ENCODE measurements around the gene CNGA2.
"Not testable (repeated sequence)": the region's sequence is repeated elsewhere in the genome, so short reads cannot be mapped to it uniquely, and the experiment has no call there.

Gene CNGA2

DNA sequence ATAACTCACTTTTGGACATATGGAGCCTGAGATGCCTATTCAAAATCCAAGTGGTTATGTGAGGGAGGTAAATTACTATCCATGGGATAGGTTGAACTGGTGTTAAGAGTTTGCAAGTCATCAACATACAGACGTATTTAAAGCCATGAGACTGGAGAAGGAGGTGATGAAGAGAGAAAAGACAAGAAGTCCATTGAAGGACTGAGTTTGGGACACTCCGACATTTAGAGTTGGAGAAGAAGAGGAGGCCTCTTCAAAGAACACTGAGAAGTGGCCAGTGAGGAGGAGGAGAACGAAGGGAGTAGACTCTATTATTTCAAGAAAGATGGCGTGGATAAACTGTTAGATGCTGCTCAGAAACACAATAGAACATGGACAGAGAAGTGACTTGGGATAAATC is at the start of gene CNGA2:
Gene CNGA2 (plus strand): TSS at position 301 of the 400 bp plus-strand sequence. CDS start 3,738 bp downstream, outside the sequence.
- DNase-seq (ENCODE audit: low read depth in 2 of 3, low spot score in 1 of 3): no peak

DNA sequence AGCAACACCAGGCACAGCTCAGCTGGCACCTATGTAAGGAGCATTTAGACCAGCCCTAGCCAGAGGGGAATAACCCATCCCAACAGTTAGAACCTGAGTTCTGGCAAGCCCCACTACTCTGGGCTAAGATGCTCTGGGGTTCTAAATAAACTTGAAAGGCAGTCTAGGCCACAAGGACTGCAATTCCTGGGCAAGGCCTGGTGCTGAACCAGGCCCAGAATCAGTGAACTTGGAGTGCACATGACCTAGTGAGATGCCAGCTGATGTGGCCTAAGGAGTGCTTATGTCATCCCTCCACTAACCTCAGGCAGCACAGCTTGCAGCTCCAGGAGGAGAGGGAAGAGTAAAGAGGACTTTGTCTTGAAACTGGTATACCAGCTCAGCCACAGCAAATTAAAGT is 46.9 kb upstream of the CNGA2 start:
- DNase-seq (ENCODE audit: low read depth in 2 of 3, low spot score in 1 of 3): no peak

DNA sequence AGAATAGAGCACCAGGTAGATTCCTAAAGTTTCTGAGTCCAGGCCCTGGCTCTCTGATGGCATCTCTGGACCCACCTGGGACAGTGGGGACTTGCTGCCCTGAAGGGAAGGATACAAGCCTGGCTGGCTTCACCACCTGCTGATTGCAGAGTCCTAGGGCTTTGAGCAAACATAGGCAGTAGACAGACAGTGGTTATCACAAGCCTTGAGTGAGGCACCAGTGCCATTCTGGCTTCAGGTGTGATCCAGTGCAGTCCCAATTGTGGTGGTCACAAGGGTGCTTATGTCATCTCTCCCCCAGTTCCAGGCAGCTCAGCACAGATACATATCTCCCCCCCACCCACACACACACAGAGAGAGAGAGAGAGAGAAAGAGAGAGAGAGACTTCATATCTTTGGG is 45.9 kb upstream of the CNGA2 start:
- no peak for DNase-seq (ENCODE audit: low read depth in 2 of 3, low spot score in 1 of 3)

DNA sequence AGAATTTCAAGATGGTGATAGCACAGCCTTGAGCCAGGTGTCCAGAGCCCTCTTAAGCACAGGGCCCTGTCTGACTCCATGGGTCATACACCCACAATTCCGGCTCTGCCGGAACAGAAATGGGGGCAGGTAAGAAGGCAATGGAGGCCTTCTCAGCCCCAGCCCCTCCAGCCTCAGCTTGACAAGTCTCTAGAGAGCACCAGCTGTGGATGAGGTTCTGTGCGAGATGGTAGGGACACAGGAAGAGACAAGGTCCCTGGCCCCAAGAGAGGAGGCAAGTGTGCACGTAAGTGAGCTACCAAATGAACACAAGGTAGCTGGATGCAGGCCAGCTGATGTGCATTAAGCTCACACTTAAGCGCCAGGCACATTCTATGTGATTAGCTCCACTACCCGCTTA is 41.7 kb upstream of the CNGA2 start:
- DNase-seq (ENCODE audit: low read depth in 2 of 3, low spot score in 1 of 3): no peak

DNA sequence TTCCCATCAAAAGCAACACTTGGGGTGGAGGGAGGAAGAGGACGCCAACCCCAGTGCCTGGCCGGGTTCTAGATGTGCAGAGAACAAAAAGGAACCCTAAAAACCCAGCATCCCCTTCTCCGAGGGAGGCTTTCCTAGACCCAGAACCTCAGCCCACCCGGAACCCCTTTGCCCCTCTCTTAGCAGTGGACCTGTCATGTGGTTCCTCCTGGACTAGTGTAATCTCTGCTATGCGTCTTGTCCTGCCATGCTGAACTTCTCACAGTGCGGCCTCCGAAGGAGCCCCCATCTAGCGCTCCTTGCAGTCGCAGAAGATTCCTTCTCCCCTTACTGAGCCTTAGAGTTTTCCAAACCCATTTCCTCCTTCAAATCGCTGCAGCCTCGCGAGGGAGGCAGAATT is 40.4 kb upstream of the CNGA2 start:
- no peak for DNase-seq (ENCODE audit: low read depth in 2 of 3, low spot score in 1 of 3)

DNA sequence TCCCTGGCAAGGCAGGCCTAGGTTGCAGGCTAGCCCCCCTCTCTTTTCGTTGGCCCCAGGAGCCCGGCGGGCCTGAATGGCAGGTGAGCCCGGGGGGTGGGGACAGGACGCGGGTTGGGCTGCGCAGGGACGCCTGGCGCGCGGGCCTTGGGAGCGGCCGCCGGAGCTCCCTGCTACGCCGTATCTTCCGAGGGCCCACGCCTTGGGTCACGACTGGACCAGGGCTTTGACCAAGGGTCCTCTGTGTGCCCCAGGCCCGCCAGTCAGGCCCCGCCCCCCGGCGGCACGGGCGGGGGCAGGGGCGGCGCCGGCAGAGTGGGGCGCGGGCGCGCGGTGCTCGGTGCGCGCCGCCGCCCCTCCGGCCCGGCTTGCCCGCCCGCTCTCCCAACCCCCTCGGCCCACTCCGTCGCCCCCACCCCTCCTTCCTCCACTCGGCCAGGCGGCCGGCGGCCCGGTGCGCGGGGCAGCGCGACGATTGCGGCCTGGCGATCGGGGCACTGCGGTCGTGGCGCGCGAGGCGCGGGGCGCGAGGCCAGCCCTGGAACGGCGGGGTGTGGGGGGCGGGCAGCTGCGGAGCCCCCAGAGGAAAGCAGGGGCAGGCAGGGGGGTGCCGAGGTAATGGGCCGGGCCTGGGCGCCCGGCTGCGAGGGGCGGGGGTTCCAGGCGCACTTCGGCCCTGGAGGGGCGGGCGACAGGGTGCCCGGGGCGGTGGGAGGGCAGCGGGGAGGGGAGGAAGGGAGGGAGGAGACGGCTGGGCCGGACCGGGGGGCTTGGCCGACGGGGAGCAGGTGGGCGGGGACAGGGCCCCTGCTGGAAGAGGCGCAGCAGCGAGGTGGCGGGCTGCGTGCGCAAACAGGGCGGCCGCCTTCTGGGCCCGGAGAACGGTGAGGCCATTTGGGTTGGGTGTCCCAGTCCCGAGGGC is 39.6 kb upstream of the CNGA2 start, which contains the start of gene PRRG3:
Gene PRRG3 (plus strand): TSS at position 798 of the 922 bp plus-strand sequence. CDS start 3,357 bp downstream, outside the sequence.
- DNase-seq (ENCODE audit: low read depth in 2 of 3, low spot score in 1 of 3): no peak

DNA sequence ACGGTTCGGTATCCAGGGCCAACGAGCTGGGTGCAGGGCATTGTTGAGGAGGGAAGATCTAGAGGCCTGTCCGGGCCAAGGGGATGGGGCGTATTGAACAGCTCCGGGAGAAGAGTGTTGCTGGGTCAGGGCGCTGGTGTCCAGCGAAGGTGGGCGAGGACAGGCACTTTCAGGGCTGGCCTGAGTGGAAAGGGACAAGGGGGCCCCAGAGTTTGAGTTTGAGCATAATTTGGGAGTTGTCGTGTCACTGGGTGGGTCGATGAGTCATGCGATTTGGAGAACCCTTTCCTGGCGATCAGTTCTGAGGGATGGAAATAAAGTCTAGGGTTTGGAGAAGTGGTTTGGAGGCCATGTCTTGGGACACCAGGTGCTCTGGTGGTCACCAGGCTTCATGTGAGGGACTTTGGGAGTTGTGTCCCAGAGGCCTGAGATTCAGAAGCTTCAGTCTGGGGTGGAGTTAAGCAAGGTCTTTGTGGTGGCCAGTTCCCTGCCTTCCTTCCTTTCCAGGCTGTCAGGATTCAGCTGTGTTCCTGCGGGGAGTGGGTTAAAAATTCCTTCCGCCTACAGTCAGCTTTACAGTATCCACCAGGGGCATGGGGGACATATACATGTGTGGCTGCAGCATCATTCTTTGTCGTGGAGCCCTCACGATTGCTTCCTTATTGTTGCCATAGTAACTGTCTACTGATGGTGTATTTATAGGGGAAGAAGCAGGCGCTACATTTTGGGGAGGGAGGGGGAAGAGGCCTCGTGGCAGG is 38.8 kb upstream of the CNGA2 start:
- DNase-seq (ENCODE audit: low read depth in 2 of 3, low spot score in 1 of 3): no peak

DNA sequence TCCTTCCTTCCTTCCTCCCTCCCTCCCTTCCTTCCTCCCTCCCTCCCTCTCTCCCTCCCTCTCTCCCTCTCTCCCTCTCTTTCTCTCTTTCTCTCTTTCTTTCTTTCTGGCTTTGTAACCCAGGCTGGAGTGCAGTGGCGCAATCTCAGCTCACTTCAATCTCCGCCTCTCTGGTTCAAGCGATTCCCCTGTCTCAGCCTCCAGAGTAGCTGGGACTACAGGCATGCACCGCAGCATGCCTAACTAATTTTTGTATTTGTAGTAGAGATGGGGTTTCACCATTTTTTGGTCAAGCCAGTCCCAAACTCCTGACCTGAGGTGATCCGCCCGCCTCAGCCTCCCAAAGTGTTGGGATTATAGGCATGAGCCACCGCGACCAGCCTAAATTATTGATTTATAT is 37.5 kb upstream of the CNGA2 start:
- not testable (repeated sequence) for DNase-seq (ENCODE audit: low read depth in 2 of 3, low spot score in 1 of 3)

DNA sequence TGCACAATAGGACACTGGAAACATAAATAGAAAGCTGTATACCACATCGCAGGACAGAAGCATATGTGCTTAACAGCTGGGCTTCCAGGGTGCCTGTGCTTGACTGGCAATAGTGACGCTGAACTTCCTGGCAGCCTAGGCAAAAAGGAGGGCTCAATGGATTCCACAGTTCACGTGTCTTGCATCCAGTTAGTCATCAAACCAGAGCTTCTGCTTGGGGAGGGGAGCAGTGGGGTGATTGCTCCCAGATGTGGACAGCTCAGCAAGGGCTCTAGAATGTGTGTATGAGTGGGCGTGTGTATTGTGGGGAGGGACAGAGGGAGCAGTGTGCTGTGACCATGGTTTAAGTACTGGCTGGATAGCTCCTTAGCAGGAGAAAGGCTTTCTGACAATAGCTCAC is 37.0 kb upstream of the CNGA2 start:
- no peak for DNase-seq (ENCODE audit: low read depth in 2 of 3, low spot score in 1 of 3)

DNA sequence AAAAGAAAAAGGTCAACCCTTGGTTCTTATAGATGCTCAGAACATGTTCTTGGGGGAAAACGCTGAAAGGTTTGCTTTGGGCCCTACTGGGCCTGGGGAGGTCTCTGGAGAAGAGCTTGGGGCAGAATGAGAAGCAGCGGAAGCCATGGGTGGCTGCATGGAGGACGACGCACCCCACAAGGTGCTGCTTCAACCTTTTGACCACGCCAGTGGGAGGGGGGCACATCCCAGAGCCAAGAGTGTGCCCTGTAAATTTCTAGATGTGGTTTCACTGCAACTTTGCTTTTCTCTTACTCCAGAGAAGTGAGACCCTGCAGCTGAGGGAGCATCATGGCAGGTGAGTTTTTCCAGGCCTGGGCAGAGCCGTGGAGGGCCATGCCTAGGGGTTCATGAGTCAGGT is 36.1 kb upstream of the CNGA2 start:
- no peak for DNase-seq (ENCODE audit: low read depth in 2 of 3, low spot score in 1 of 3)

DNA sequence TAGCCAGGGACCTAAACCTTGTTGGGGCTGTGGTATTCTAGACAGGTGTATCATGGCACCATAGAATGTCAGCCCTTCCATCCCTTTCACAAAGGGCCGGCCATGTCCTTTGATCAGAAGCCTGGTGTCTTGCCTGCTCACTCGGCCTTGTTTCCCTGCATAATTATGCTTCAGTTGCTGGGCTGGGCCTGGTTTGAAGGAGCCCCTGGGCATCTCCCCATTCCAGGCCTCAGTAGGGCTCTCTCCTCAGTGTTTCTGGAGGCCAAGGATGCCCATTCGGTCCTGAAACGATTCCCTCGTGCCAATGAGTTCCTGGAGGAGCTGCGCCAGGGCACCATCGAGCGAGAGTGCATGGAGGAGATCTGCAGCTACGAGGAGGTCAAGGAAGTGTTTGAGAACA is 34.8 kb upstream of the CNGA2 start:
- no peak for DNase-seq (ENCODE audit: low read depth in 2 of 3, low spot score in 1 of 3)

DNA sequence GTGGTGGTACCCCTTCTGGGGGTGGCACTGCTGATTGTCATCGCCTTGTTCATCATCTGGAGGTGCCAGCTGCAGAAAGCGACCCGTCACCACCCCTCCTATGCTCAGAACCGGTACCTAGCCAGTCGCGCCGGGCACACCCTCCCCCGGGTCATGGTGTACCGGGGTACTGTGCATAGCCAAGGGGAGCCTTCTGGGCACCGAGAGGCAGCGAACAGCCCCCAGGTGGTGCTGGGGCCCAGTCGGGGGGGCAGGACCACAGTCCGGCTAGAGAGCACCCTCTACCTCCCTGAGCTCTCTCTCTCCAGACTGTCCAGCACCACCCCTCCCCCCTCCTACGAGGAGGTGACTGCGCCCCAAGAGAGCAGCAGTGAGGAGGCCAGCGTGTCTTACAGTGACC is 34.0 kb upstream of the CNGA2 start:
- no peak for DNase-seq (ENCODE audit: low read depth in 2 of 3, low spot score in 1 of 3)

DNA sequence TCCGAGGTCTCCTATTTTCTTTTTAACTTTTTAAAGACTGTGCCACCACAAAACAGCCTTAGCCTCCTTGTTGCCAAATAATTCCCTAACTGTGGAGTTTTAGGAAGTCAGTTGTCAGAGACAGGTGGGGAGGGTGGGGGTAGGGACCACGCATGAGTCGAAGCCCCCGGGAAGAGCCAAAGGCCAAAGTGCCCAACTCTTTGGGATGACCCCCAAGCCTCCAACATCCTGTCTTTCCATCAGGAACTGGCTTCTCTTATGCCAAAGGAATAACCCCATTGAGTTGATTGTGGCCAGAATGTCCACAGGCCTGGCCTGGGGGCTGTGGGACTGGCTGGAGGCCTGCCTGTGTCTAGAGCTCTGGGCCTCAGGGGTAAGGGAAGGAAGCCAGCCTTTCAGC is 33.5 kb upstream of the CNGA2 start:
- no peak for DNase-seq (ENCODE audit: low read depth in 2 of 3, low spot score in 1 of 3)

DNA sequence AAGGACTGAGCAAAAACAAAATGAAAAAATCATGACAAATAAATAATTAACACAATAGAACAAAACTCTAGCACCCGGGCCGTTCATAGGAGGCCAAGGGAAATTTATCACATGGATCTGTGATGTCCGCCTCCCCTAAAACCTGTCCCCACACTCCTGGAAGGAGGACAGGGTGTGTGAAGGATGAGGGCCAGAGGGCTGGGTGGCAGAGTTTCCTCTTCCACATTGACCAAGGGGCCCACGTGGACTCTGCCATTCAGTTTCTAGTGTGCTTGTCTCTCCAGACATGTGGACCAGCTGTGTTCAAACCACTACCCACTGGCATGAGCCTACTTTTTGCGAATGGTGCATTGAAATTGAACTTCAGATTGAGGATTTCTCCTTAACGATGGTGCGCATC is 33.0 kb upstream of the CNGA2 start:
- no peak for DNase-seq (ENCODE audit: low read depth in 2 of 3, low spot score in 1 of 3)

DNA sequence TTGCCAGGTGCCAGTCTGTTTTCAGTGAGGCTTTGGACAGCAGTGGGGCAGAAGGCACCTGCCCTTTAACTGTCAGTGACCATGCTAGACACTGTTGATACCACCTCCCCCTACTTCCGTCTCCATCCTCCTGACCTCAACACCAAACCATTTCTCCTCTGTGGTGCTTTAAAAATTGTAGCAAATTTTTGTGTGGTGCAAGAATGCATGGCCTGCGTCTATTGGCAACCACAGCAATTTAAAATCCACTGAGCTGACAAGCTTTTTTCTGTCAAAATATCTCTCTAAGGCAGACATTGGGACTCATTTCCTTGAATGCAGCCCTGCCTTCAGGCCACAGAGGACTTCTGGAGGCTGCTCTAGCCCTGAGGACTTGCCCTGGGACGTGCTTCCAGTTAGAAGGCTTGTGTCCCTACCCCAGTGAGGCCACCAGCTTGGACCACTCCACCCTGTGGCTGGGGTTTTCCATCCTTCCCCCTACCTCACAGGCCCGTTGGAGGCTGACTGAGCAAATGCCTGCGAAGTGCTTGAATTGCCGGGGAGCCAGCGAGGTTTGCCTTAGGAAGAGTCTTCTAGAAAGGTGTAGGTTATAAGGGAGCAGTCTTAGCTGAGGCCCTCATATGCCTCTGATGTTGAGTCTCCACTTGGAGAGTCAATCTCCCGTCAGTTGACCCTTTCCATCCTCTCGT is 32.4 kb upstream of the CNGA2 start:
- DNase-seq (ENCODE audit: low read depth in 2 of 3, low spot score in 1 of 3): no peak

DNA sequence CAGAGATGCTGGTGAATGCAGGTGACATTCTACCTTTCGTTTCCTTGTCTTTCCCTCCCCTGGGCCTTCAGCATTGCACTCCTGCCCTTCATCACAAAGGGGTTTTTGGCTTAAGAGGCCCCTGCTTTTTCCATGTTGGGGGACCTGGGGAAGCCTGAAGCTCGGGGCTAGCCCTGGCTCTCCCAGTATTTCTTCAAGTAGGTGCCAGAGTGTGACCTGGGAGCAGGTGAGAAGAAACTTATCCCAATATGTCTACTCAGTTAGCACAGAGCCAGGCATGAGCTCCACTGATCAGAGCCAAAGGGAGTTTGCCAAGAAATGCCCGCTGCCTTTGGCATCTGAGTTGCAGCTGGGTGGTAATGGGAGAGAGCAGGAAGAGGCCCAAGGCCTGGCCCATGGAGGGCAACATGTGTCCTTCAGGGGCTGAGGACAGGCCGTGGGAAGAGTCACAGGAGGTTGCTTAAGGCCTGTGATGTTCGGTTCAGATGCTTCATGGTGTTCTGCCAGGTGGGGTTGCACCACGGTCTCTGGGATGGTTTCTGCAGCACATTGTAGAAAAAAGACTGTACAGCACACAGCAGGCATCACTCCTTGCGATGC is 31.7 kb upstream of the CNGA2 start:
- DNase-seq (ENCODE audit: low read depth in 2 of 3, low spot score in 1 of 3): no peak

DNA sequence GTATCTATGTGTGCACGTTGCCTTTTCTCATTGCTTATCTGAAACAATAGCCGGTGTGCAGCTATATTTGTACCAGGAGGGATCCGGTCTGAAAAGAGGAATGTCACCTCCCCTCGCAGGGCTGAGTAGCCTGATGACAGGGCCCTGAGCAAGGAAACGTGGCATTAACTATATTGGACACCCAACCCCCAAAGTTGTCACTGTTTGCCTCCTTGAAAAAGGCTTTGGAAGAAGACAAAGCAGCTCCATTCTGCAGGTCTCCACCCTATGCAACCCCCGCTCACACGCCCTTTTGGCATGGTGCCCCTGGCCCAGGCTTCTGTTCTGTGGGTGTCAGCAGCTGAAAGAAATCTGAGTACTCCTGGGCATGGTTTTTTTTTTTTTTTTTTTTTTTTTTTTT is 31.1 kb upstream of the CNGA2 start:
- DNase-seq (ENCODE audit: low read depth in 2 of 3, low spot score in 1 of 3): no peak

DNA sequence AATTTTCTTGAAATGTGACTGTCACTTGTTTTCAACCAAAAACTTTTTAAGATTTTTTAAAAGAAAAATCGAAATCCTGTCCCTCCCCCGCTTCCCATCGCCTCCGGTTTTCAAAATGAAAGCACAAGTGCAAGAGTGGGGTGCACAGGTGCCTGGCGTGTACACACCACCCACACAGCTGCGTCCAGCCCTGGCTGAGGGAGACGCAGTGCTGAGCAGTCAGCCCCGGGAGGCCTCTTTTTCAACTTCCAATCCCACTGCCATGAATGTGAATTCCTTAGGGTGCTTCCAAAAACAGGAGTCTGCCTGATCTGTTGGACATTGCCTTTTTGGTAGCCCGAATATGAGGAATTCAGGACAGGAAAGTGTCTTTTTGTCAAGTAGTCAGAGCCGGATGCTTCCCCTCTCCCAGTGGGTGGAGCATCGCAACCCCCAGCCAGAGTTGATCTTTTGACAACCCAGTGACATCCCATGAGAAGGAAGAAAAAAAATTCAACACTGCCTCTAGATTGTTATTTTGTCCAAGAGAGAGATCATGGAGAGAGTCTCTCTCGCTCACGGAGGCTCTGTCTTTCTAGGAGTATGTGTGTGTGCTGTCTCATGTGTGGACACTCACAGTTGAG is 30.4 kb upstream of the CNGA2 start:
- DNase-seq (ENCODE audit: low read depth in 2 of 3, low spot score in 1 of 3): no peak

DNA sequence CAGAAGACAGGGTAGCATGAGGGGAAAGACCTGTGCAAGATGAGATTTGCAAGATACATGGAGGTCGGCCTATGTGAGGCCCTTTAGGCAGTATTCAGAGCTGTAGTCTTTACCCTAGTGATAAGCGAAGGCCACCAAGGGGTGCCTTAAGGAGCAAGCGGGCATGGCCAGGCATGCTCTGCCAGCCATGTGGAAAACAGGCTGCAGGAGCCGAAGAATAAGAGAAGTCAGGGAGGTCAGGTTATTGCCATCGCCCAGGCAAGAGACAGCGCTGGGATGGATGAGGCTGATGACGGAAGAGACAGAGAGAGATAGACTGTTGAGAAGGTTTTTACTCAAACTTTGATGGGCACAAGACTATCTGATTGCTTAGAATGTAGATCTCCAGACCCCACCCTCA is 25.7 kb upstream of the CNGA2 start:
- no peak for DNase-seq (ENCODE audit: low read depth in 2 of 3, low spot score in 1 of 3)

DNA sequence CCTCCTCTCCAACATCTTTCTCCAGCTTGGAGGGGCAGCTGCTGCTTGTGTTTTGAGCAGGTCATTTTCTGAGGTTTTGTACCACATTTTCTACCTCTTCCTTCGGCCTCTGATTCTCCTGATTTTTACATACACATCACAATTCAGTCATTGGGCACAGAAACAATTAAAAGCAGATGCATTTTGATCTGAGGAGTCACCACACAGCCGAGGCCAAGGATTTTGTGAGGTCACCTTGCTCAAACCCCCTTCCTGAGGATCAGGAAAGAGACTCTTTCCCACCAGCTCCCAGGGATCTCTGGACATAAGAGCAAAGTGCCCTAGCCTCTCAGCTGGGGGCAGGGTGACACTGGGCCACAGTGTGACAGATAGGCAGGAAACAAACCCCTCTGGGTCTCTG is 24.1 kb upstream of the CNGA2 start:
- no peak for DNase-seq (ENCODE audit: low read depth in 2 of 3, low spot score in 1 of 3)

DNA sequence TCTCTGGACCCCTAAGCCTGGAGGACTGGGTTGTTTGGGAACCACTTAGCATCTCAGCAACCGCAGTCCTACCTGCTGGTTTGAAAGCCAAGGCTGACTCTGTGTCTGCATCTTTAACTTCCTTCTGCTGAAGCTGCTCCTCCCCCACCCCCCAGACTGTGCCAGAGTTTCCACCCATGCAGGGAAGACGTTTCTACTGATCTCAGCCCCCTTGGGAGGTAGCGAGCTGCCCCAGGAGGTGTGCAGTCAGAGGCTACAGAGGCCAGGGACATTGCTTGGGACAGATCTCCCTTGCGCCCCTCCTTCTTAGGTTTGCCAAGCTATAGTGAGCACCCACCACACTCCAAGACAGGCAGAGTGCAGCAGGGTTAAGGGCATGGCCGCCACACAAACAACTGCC is 23.4 kb upstream of the CNGA2 start:
- DNase-seq (ENCODE audit: low read depth in 2 of 3, low spot score in 1 of 3): no peak

Data from stimulated activated CD4-positive, alpha-beta T cell treated with anti-CD3 and anti-CD28 coated beads, Interleukin-12 subunit alpha, Interleukin-12 subunit beta, amount 100 ng/mL, for 48 hours (primary cell).